NT2/D1 (cell line): Measurements from ENCODE around the gene NFKB1.
"Not testable (repeated sequence)": the region's sequence is repeated elsewhere in the genome, so short reads cannot be mapped to it uniquely, and the experiment has no call there.

Experiments
- DNase-seq: peaks from one replicate; pipeline ENCODE4 v3.0.0-alpha.2; 2011; ENCODE audit warnings: low read depth, low spot score
- H3K27me3 ChIP-seq: 2 replicates; pipeline ENCODE4 v1.6.0; 2011; ENCODE audit warnings: mild to moderate bottlenecking; ENCODE audit not compliant: insufficient read length, insufficient read depth
- H3K36me3 ChIP-seq: 2 replicates; pipeline ENCODE4 v1.6.1; 2011; ENCODE audit warnings: mild to moderate bottlenecking, low read length, mixed read lengths; ENCODE audit not compliant: insufficient read depth, insufficient read length
- H3K4me1 ChIP-seq: 2 replicates; pipeline ENCODE4 v1.5.1; 2011; ENCODE audit not compliant: insufficient read depth, insufficient read length
- H3K4me3 ChIP-seq: 2 replicates; pipeline ENCODE4 v1.5.1; 2011; ENCODE audit warnings: low read depth; ENCODE audit not compliant: insufficient read length
- H3K9ac ChIP-seq: 2 replicates; pipeline ENCODE4 v1.6.0; 2011; ENCODE audit warnings: low read depth; ENCODE audit not compliant: insufficient read length
- H3K9me3 ChIP-seq: 2 replicates; pipeline ENCODE4 v1.5.1; 2011; ENCODE audit warnings: mild to moderate bottlenecking, low read length; ENCODE audit not compliant: insufficient read depth
- SUZ12 ChIP-seq: IDR thresholded peaks from 2 replicates; pipeline ENCODE4 v1.6.1; 2011; ENCODE audit not compliant: insufficient read length, insufficient read depth; ENCODE audit errors: extremely low read depth
- YY1 ChIP-seq: IDR thresholded peaks from 2 replicates; pipeline ENCODE4 v1.6.1; 2011; ENCODE audit not compliant: insufficient read length, insufficient read depth
- ZNF274 ChIP-seq: IDR thresholded peaks from 2 replicates; pipeline ENCODE4 v1.6.1; 2011; ENCODE audit warnings: mild to moderate bottlenecking, low read depth, low read length

NFKB1 gene

DNA sequence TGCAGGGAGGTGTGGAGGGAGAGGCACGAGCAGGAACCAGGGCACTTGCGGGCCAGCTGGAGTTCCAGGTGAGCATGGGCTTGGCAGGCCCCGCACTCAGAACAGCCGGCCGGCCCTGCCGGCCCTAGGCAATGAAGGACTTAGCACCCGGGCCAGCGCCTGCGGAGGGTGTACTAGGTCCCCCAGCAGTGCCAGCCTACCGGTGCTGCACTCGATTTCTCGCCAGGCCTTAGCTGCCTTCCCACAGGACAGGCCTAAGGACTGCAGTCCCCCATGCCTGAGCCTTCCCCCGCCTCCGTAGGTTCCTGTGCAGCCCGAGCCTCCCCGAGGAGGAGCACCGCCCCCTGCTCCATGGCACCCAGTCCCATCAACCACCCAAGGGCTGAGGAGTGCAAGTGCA is 18.0 kb upstream of the NFKB1 start:
- Histone ChIP-seq H3K36me3 (no peaks in the 10 kb centered on the region), H3K4me1 (no peaks in the 10 kb centered on the region), H3K27me3 (no peaks in the 10 kb centered on the region), H3K9ac (no peak overlapping the region), H3K9me3 (no peaks in the 10 kb centered on the region), H3K4me3 (no peak overlapping the region)
- TF ChIP-seq SUZ12 (no peak), YY1 (no peak), ZNF274 (no peak)
- DNase-seq = no peak

GRCh38 chr4:102483990-102484692 is 17.0 kb upstream of the NFKB1 start:
- H3K36me3 ChIP-seq, H3K9me3 ChIP-seq, H3K4me1 ChIP-seq, DNase-seq, H3K4me3 ChIP-seq, H3K9ac ChIP-seq, H3K27me3 ChIP-seq: not testable (repeated sequence)

GRCh38 chr4:102492531-102493241 is 8.5 kb upstream of the NFKB1 start:
- TF ChIP-seq YY1 (no peak), ZNF274 (no peak), SUZ12 (no peak)
- Histone ChIP-seq H3K4me3 (no peak overlapping the region), H3K27me3 (no peaks in the 10 kb centered on the region), H3K36me3 (no peaks in the 10 kb centered on the region), H3K9me3 (no peaks in the 10 kb centered on the region), H3K9ac (no peak overlapping the region), H3K4me1 (no peaks in the 10 kb centered on the region)
- no peak for DNase-seq

DNA sequence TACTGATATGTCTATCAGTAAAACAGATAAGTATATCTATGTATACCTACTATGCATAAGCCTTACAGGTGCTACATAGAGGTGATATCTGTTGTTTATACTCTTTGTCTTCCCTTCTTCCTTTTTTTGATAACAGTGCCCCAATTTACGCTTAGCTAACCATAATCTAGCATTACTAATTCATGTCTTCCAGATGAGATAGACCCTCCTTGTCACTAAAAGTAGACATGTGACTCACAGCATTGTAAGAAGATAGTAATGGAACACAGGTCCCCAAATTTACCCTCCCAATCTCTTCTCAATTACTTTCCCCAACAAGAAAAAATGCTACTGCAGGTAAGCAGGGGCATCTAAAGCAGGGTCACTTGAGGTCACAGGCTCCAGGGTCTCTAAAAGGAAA is 7.9 kb upstream of the NFKB1 start:
- Histone ChIP-seq H3K9ac (no peak overlapping the region), H3K36me3 (no peaks in the 10 kb centered on the region), H3K4me1 (no peaks in the 10 kb centered on the region), H3K9me3 (no peaks in the 10 kb centered on the region; the same call in 1 of the 2 replicates), H3K27me3 (no peaks in the 10 kb centered on the region), H3K4me3 (no peak overlapping the region)
- no peak for DNase-seq
- no peak for TF ChIP-seq YY1
- TF ChIP-seq ZNF274 = no peak
- no peak for TF ChIP-seq SUZ12

DNA sequence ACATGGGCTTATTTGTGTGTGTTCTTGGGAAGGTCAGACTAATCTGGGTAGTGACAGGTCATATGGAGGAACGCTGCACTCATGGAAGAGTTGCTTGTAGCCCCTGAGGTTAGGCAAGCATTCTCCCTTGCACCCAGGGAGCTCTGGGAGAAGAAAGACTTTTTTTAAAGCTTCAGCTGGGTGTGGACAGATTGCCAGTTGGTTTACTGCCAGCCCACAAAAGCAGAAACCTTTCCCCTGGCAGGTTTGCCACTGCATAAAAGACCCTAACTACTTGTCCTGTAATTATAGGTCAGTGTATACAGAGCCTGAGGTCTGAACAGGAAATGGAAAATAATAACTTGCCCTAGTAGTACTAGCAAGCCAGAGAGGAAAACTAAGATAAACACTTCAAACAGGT is 7.4 kb upstream of the NFKB1 start:
- TF ChIP-seq SUZ12 = no peak
- no peak for TF ChIP-seq YY1
- no peak for TF ChIP-seq ZNF274
- Histone ChIP-seq H3K9me3 (no peaks in the 10 kb centered on the region; the same call in 1 of the 2 replicates), H3K4me3 (no peak overlapping the region), H3K9ac (no peak overlapping the region), H3K4me1 (no peaks in the 10 kb centered on the region), H3K27me3 (no peaks in the 10 kb centered on the region), H3K36me3 (no peaks in the 10 kb centered on the region)
- no peak for DNase-seq

GRCh38 chr4:102494603-102495002 is 6.6 kb upstream of the NFKB1 start:
- Histone ChIP-seq H3K4me1 (no peaks in the 10 kb centered on the region), H3K9me3 (no peaks in the 10 kb centered on the region; the same call in 1 of the 2 replicates), H3K36me3 (no peaks in the 10 kb centered on the region), H3K9ac (no peak overlapping the region), H3K4me3 (no peak overlapping the region), H3K27me3 (no peaks in the 10 kb centered on the region)
- no peak for DNase-seq
- no peak for TF ChIP-seq ZNF274
- no peak for TF ChIP-seq SUZ12
- TF ChIP-seq YY1 = no peak

- Histone ChIP-seq H3K9me3 (no peaks in the 10 kb centered on the region; the same call in 1 of the 2 replicates), H3K27me3 (no peaks in the 10 kb centered on the region), H3K4me3 (no peak overlapping the region), H3K36me3 (no peaks in the 10 kb centered on the region), H3K9ac (no peak overlapping the region), H3K4me1 (no peaks in the 10 kb centered on the region)
- TF ChIP-seq ZNF274 (no peak), YY1 (no peak), SUZ12 (no peak)
- no peak for DNase-seq
These were observed 3.2 kb upstream of the NFKB1 start for GRCh38 chr4:102497986-102498385.
